Measurements from ENCODE around the gene ARHGAP15. TPM values are rescaled to one million over a fixed set of nuclear protein-coding genes. Genes with fewer than 3 reads are reported as not detected.

The ARHGAP15 gene
- total RNA-seq, 3 donors from 2014 or later (not counting 1 experiment from before 2014, with no cell fraction given): 148 to 168 (median 165) TPM

DNA sequence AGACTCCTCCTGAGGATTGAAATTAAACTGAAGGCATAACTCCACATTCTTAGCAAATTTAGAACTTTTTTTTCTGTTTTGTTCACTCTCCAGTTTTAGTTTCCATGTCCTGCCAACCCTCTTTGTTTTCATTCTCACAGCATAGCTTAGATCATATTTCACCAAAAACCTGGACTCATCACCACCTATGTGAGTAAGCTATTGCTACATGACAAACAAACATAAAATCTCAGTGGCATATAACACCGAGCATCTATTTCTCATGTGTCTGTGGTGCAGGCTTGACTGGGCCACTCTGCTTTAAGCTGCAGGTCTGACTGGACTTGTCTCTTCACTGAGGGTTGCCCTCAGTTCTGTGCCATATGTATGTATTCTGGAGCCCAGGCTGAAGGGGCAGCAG lies 385.2 kb downstream of the ARHGAP15 start:
- H3K9me3 Mint-ChIP-seq: no peaks in the 10 kb centered on the region
- intact Hi-C loops (cut with micrococcal nuclease): no loop called here
- H3K9me3 ChIP-seq (ENCODE audit: control insufficient read depth, insufficient read depth, low read length): no peaks in the 10 kb centered on the region
- H3K27me3 Mint-ChIP-seq (ENCODE audit: low read depth in 2 of 2): no peaks in the 10 kb centered on the region
- H3K4me3 Mint-ChIP-seq: no peak overlapping the region
- H3K27ac Mint-ChIP-seq: no peak overlapping the region
- DNase-seq: no peak
- no peak for ATAC-seq
- peaks cover 20% of the 10 kb centered on the region for H3K36me3 ChIP-seq (ENCODE audit: control insufficient read depth, insufficient read depth, low read length)
- no peaks in the 10 kb centered on the region for H3K27me3 ChIP-seq (ENCODE audit: control insufficient read depth, insufficient read depth, low read length)
- H3K27ac ChIP-seq (ENCODE audit: low read length): no peak overlapping the region
- TF ChIP-seq, protein P1, sequence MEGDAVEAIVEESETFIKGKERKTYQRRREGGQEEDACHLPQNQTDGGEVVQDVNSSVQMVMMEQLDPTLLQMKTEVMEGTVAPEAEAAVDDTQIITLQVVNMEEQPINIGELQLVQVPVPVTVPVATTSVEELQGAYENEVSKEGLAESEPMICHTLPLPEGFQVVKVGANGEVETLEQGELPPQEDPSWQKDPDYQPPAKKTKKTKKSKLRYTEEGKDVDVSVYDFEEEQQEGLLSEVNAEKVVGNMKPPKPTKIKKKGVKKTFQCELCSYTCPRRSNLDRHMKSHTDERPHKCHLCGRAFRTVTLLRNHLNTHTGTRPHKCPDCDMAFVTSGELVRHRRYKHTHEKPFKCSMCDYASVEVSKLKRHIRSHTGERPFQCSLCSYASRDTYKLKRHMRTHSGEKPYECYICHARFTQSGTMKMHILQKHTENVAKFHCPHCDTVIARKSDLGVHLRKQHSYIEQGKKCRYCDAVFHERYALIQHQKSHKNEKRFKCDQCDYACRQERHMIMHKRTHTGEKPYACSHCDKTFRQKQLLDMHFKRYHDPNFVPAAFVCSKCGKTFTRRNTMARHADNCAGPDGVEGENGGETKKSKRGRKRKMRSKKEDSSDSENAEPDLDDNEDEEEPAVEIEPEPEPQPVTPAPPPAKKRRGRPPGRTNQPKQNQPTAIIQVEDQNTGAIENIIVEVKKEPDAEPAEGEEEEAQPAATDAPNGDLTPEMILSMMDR (IDR thresholded peaks at IDR 0.05): no peak
- H3K4me1 ChIP-seq (ENCODE audit: control insufficient read depth, insufficient read depth, low read length): no peaks in the 10 kb centered on the region
- no peak overlapping the region for H3K4me3 ChIP-seq (ENCODE audit: low read length)
- H3K36me3 Mint-ChIP-seq: no peaks in the 10 kb centered on the region
- WGBS (ENCODE audit: insufficient coverage): 50% methylated on average over 1 of the region's 1 CpG
- H3K4me1 Mint-ChIP-seq: peaks cover 18 to 25% of the 10 kb centered on the region in 2 donors

DNA sequence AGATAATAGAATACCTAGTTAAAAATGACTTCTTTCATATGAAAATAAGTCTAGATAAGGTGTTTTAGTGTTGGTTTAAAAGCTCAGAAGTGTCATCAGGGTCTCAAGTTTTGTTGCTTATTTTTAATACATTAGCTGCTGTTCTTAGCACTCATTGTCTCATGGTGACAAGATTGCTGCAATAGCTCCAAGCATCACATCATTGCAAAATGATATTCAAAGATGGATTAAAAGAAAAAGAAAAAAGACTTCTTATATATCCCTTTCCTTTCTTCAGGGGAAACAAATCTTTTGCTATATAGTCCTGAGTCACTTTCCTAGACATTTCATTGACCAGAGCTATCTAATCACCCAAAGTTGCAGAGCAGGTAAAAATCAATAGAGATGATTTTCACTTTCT lies 386.1 kb downstream of the ARHGAP15 start:
- H3K27me3 ChIP-seq (ENCODE audit: control insufficient read depth, insufficient read depth, low read length): no peaks in the 10 kb centered on the region
- no peaks in the 10 kb centered on the region for H3K9me3 ChIP-seq (ENCODE audit: control insufficient read depth, insufficient read depth, low read length)
- H3K36me3 ChIP-seq (ENCODE audit: control insufficient read depth, insufficient read depth, low read length): peaks cover 28% of the 10 kb centered on the region
- Mint-ChIP-seq H3K36me3 (peaks cover 8% of the 10 kb centered on the region), H3K4me3 (no peak overlapping the region), H3K27ac (no peak overlapping the region), H3K9me3 (no peaks in the 10 kb centered on the region), H3K4me1 (peaks cover 18 to 24% of the 10 kb centered on the region in 2 donors), H3K27me3 (ENCODE audit: low read depth in 2 of 2) (no peaks in the 10 kb centered on the region)
- no peaks in the 10 kb centered on the region for H3K4me1 ChIP-seq (ENCODE audit: control insufficient read depth, insufficient read depth, low read length)
- DNase-seq (no peak), ATAC-seq (no peak)
- no peak overlapping the region for H3K4me3 ChIP-seq (ENCODE audit: low read length)
- intact Hi-C loops (cut with micrococcal nuclease): no loop called here
- no peak overlapping the region for H3K27ac ChIP-seq (ENCODE audit: low read length)
- TF ChIP-seq, protein P1 (IDR thresholded peaks at IDR 0.05): no peak

DNA sequence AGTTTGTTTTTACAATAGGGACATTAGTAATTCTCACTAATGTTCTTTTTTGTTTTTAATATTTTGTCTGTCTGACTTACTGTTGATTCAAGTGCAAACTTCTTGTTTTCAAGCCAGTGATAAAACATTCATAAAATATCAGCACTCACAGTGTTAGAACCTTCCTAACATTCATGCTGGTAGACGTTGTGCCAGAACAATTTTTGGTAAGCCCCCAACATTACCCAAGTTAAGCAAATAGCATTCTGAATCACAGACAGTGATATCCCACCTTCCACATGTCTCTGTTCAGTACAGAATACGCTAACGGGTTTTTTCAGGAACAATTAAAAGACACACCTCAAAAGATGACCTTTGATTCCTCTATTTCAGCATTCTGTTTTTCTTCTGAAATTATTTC lies 390.3 kb downstream of the ARHGAP15 start:
- no peaks in the 10 kb centered on the region for H3K9me3 Mint-ChIP-seq
- no peak overlapping the region for H3K27ac Mint-ChIP-seq
- Histone ChIP-seq H3K27ac (ENCODE audit: low read length) (no peak overlapping the region), H3K4me1 (ENCODE audit: control insufficient read depth, insufficient read depth, low read length) (no peaks in the 10 kb centered on the region), H3K4me3 (ENCODE audit: low read length) (no peak overlapping the region), H3K27me3 (ENCODE audit: control insufficient read depth, insufficient read depth, low read length) (no peaks in the 10 kb centered on the region), H3K36me3 (ENCODE audit: control insufficient read depth, insufficient read depth, low read length) (peaks cover 45% of the 10 kb centered on the region), H3K9me3 (ENCODE audit: control insufficient read depth, insufficient read depth, low read length) (no peaks in the 10 kb centered on the region)
- WGBS (ENCODE audit: insufficient coverage): 93% methylated on average over 3 of the region's 3 CpGs
- H3K4me1 Mint-ChIP-seq: peaks cover 6 to 11% of the 10 kb centered on the region in 2 donors
- no peak for ATAC-seq
- TF ChIP-seq, protein P1 (IDR thresholded peaks at IDR 0.05): no peak
- no peak for DNase-seq
- intact Hi-C loops (cut with micrococcal nuclease): no loop called here
- no peaks in the 10 kb centered on the region for H3K27me3 Mint-ChIP-seq (ENCODE audit: low read depth in 2 of 2)
- H3K4me3 Mint-ChIP-seq: no peak overlapping the region
- H3K36me3 Mint-ChIP-seq: peaks cover 20% of the 10 kb centered on the region

DNA sequence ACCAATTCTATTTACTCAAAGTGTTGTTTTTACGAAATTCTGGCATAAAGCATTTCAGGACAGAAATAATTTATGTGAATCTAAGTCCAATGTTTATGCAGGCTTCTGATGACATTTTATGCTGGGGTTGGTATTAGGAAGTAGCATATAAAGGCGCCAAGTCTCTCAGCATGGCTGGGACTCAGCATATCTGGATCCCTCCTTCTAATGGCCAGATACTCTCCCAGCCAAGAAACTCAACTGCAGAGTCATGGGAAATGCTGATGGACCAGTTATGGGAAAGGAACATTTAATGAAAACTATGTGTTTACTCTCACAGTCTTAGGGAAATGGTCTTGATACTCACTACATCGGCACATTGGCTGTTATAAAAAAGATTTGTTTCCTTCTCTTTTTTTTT lies 392.2 kb downstream of the ARHGAP15 start:
- TF ChIP-seq, protein P1 (IDR thresholded peaks at IDR 0.05): no peak
- H3K9me3 Mint-ChIP-seq: no peaks in the 10 kb centered on the region
- DNase-seq: no peak
- peaks cover 17 to 18% of the 10 kb centered on the region in 2 donors for H3K4me1 Mint-ChIP-seq
- WGBS (ENCODE audit: insufficient coverage): 100% methylated on average over 2 of the region's 3 CpGs
- no peaks in the 10 kb centered on the region for H3K27me3 ChIP-seq (ENCODE audit: control insufficient read depth, insufficient read depth, low read length)
- H3K27ac Mint-ChIP-seq: no peak overlapping the region
- peaks cover 41% of the 10 kb centered on the region for H3K36me3 ChIP-seq (ENCODE audit: control insufficient read depth, insufficient read depth, low read length)
- no peaks in the 10 kb centered on the region for H3K27me3 Mint-ChIP-seq (ENCODE audit: low read depth in 2 of 2)
- peaks cover 20% of the 10 kb centered on the region for H3K36me3 Mint-ChIP-seq
- intact Hi-C loops (cut with micrococcal nuclease): no loop called here
- H3K27ac ChIP-seq (ENCODE audit: low read length): no peak overlapping the region
- no peak overlapping the region for H3K4me3 Mint-ChIP-seq
- ATAC-seq: no peak
- H3K9me3 ChIP-seq (ENCODE audit: control insufficient read depth, insufficient read depth, low read length): no peaks in the 10 kb centered on the region
- H3K4me3 ChIP-seq (ENCODE audit: low read length): no peak overlapping the region
- no peaks in the 10 kb centered on the region for H3K4me1 ChIP-seq (ENCODE audit: control insufficient read depth, insufficient read depth, low read length)

Data from natural killer cell (primary cell).